Measurements from ENCODE around the gene C12orf50. TPM values are rescaled to one million over a fixed set of nuclear protein-coding genes. Genes with fewer than 3 reads are reported as not detected.

The C12orf50 gene
- total and polyA plus RNA-seq, 9 of the 15 experiments (the other 6 are each of a cell fraction or from before 2014, with no cell fraction given), result 0.07 to 0.14 (median 0.11) TPM; not detected in 6

- TF ChIP-seq JUND (IDR thresholded peaks at IDR 0.05; ENCODE audit: borderline replicate concordance, low read depth, low read length) (0 out of 2 replicates have a peak, but pooled peaks have one; percentile 28), JUND (tag; IDR thresholded peaks at IDR 0.05; ENCODE audit: borderline replicate concordance, low read depth, low read length) (no peak), TBP (optimal IDR thresholded peaks at IDR 0.05; ENCODE audit: low read depth, low read length) (peak; percentile 79), MED1 (CRISPR knock-in tag; IDR thresholded peaks at IDR 0.05; ENCODE audit: borderline replicate concordance) (no peak), ZNF830 (CRISPR knock-in tag; IDR thresholded peaks at IDR 0.05) (no peak), NFE2L1 (tag; IDR thresholded peaks at IDR 0.05; ENCODE audit: borderline replicate concordance, low read depth) (no peak), ZBTB7A (IDR thresholded peaks at IDR 0.05; ENCODE audit: borderline replicate concordance, control insufficient read depth, low read depth, low read length) (peak; percentile 83; the same call in 1 of the 2 replicates), NCOA2 (IDR thresholded peaks at IDR 0.05; ENCODE audit: partially characterized antibody in 2 of 2) (no peak), THAP12 (CRISPR knock-in tag; IDR thresholded peaks at IDR 0.05) (peak; percentile 63; the same call in 1 of the 2 replicates), CREM (IDR thresholded peaks at IDR 0.05; ENCODE audit: low read depth) (peak; percentile 48; the same call in 1 of the 2 replicates), ILF3 (IDR thresholded peaks at IDR 0.05; ENCODE audit: borderline replicate concordance) (no peak), HLTF (IDR thresholded peaks at IDR 0.05) (no peak)
- TF ChIP-seq, protein P1, sequence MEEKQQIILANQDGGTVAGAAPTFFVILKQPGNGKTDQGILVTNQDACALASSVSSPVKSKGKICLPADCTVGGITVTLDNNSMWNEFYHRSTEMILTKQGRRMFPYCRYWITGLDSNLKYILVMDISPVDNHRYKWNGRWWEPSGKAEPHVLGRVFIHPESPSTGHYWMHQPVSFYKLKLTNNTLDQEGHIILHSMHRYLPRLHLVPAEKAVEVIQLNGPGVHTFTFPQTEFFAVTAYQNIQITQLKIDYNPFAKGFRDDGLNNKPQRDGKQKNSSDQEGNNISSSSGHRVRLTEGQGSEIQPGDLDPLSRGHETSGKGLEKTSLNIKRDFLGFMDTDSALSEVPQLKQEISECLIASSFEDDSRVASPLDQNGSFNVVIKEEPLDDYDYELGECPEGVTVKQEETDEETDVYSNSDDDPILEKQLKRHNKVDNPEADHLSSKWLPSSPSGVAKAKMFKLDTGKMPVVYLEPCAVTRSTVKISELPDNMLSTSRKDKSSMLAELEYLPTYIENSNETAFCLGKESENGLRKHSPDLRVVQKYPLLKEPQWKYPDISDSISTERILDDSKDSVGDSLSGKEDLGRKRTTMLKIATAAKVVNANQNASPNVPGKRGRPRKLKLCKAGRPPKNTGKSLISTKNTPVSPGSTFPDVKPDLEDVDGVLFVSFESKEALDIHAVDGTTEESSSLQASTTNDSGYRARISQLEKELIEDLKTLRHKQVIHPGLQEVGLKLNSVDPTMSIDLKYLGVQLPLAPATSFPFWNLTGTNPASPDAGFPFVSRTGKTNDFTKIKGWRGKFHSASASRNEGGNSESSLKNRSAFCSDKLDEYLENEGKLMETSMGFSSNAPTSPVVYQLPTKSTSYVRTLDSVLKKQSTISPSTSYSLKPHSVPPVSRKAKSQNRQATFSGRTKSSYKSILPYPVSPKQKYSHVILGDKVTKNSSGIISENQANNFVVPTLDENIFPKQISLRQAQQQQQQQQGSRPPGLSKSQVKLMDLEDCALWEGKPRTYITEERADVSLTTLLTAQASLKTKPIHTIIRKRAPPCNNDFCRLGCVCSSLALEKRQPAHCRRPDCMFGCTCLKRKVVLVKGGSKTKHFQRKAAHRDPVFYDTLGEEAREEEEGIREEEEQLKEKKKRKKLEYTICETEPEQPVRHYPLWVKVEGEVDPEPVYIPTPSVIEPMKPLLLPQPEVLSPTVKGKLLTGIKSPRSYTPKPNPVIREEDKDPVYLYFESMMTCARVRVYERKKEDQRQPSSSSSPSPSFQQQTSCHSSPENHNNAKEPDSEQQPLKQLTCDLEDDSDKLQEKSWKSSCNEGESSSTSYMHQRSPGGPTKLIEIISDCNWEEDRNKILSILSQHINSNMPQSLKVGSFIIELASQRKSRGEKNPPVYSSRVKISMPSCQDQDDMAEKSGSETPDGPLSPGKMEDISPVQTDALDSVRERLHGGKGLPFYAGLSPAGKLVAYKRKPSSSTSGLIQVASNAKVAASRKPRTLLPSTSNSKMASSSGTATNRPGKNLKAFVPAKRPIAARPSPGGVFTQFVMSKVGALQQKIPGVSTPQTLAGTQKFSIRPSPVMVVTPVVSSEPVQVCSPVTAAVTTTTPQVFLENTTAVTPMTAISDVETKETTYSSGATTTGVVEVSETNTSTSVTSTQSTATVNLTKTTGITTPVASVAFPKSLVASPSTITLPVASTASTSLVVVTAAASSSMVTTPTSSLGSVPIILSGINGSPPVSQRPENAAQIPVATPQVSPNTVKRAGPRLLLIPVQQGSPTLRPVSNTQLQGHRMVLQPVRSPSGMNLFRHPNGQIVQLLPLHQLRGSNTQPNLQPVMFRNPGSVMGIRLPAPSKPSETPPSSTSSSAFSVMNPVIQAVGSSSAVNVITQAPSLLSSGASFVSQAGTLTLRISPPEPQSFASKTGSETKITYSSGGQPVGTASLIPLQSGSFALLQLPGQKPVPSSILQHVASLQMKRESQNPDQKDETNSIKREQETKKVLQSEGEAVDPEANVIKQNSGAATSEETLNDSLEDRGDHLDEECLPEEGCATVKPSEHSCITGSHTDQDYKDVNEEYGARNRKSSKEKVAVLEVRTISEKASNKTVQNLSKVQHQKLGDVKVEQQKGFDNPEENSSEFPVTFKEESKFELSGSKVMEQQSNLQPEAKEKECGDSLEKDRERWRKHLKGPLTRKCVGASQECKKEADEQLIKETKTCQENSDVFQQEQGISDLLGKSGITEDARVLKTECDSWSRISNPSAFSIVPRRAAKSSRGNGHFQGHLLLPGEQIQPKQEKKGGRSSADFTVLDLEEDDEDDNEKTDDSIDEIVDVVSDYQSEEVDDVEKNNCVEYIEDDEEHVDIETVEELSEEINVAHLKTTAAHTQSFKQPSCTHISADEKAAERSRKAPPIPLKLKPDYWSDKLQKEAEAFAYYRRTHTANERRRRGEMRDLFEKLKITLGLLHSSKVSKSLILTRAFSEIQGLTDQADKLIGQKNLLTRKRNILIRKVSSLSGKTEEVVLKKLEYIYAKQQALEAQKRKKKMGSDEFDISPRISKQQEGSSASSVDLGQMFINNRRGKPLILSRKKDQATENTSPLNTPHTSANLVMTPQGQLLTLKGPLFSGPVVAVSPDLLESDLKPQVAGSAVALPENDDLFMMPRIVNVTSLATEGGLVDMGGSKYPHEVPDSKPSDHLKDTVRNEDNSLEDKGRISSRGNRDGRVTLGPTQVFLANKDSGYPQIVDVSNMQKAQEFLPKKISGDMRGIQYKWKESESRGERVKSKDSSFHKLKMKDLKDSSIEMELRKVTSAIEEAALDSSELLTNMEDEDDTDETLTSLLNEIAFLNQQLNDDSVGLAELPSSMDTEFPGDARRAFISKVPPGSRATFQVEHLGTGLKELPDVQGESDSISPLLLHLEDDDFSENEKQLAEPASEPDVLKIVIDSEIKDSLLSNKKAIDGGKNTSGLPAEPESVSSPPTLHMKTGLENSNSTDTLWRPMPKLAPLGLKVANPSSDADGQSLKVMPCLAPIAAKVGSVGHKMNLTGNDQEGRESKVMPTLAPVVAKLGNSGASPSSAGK (IDR thresholded peaks at IDR 0.05), result peak; percentile 54
These were observed 6.2 kb upstream of the C12orf50 start (continued) for GRCh38 chr12:88035271-88035906.
